ENCODE measurements around the gene TBC1D26.
"Not testable (repeated sequence)": the region's sequence is repeated elsewhere in the genome, so short reads cannot be mapped to it uniquely, and the experiment has no call there.

DNA sequence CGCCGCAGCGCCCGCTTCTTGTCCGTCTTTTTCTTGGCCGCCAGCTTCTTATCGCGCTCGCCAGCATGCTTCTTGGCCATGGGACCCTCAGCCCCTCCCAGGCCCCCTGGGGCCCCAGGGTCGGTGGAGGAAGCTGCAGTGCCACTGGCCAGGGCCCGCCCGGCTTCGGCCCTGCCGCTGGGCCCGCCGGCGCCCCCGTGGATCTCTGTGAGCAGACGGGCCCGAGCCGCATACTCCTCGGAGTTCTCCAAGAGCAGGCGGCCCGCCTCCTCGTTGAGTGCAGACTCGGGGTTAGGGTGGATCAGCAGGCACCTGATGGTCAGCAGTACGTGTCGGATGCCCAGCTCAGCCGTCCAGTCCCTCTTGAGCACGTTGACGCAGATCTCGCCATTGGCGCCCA is 27.8 kb upstream of the TBC1D26 start:
- TF ChIP-seq POLR2A (IDR thresholded peaks at IDR 0.05): not testable (repeated sequence)
- TF ChIP-seq, protein P1, sequence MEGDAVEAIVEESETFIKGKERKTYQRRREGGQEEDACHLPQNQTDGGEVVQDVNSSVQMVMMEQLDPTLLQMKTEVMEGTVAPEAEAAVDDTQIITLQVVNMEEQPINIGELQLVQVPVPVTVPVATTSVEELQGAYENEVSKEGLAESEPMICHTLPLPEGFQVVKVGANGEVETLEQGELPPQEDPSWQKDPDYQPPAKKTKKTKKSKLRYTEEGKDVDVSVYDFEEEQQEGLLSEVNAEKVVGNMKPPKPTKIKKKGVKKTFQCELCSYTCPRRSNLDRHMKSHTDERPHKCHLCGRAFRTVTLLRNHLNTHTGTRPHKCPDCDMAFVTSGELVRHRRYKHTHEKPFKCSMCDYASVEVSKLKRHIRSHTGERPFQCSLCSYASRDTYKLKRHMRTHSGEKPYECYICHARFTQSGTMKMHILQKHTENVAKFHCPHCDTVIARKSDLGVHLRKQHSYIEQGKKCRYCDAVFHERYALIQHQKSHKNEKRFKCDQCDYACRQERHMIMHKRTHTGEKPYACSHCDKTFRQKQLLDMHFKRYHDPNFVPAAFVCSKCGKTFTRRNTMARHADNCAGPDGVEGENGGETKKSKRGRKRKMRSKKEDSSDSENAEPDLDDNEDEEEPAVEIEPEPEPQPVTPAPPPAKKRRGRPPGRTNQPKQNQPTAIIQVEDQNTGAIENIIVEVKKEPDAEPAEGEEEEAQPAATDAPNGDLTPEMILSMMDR (IDR thresholded peaks at IDR 0.05): not testable (repeated sequence)
